ENCODE results near the gene KIFBP. TPM values are rescaled to one million over a fixed set of nuclear protein-coding genes. Genes with fewer than 3 reads are reported as not detected.
"Not testable (repeated sequence)": the region's sequence is repeated elsewhere in the genome, so short reads cannot be mapped to it uniquely, and the experiment has no call there.

The KIFBP gene
- total and polyA plus RNA-seq, 9 donors = 17.9 to 25.7 (median 21.9) TPM

DNA sequence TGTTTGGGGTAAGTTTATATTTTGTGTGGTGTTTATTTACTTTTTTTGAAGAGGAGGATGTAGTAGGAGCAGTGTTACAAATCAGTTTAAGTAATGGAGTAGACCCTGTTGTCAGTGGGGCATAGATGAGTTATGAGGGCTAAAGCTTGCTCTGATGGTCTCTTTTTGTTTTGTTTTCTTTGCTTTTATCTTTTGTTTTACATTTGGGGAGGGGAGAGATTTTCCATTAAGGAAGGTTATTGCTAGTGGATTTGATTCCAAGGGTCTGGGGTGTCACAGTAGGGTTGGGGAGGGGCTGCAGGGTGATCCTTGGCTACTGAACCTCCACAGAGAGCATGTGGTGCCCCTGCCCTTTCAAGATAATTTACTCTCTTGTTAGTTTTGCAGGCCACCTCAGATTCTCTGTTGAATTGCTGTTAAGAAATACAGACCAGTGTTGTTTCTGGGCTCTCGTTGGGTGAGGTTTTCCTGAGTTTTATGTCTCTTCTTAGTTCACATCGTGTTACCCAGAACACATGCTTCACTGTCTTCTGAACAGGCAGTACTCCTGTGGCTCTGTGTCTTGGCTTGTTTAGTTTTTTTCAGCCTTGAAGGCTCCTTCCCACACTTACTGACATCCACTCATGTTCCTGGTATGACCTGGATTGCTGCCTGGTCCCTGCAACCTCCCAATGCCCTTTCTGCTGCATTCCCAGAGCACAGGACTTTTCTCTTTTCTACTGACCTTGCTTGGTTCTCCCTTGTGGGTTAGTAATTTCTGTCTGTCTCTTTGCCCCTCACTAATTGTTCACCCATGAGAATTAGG is 4.2 kb downstream of the KIFBP start:
- Histone ChIP-seq H3K4me3 (ENCODE audit: low read length) (no peak overlapping the region), H3K9me3 (replicated peaks; ENCODE audit: control insufficient read depth, low read depth, low read length) (no peaks in the 10 kb centered on the region), H3K36me3 (ENCODE audit: control insufficient read depth, insufficient read depth, low read length) (peaks cover 12% of the 10 kb centered on the region), H3K27me3 (ENCODE audit: control insufficient read depth, insufficient read depth, low read length) (no peaks in the 10 kb centered on the region), H3K4me1 (ENCODE audit: control insufficient read depth, insufficient read depth, low read length) (peaks cover 10% of the 10 kb centered on the region), H3K27ac (ENCODE audit: low read length) (no peak overlapping the region)
- no CpG with 5 or more reads among the region's 2 CpGs for WGBS (ENCODE audit: insufficient coverage)
- no peak for DNase-seq

DNA sequence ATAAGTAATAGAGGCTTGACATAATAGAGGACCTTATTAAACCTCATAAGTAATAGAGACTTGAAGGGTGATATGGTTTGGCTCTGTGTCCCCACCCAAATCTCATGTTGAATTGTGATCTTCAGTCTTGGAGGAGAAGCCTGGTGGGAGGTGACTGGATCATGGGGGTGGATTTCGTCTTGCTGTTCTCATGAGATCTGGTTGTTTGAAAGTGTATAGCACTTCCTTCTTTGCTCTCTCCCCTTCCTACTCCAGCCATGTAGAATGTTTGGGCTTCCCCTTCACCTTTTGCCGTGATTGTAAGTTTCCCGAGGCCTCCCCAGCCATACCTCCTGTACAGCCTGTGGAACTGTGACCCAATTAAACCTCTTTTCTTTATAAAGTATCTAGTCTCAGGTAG is 8.6 kb downstream of the KIFBP start:
- H3K27ac ChIP-seq (ENCODE audit: low read length) = no peak overlapping the region
- no peak for DNase-seq
- WGBS (ENCODE audit: insufficient coverage) = no CpG with 5 or more reads among the region's 3 CpGs
- no peak overlapping the region for H3K4me3 ChIP-seq (ENCODE audit: low read length)
- no peaks in the 10 kb centered on the region for H3K4me1 ChIP-seq (ENCODE audit: control insufficient read depth, insufficient read depth, low read length)
- H3K9me3 ChIP-seq (replicated peaks; ENCODE audit: control insufficient read depth, low read depth, low read length) = no peaks in the 10 kb centered on the region
- no peaks in the 10 kb centered on the region for H3K27me3 ChIP-seq (ENCODE audit: control insufficient read depth, insufficient read depth, low read length)
- peaks cover 13% of the 10 kb centered on the region for H3K36me3 ChIP-seq (ENCODE audit: control insufficient read depth, insufficient read depth, low read length)

DNA sequence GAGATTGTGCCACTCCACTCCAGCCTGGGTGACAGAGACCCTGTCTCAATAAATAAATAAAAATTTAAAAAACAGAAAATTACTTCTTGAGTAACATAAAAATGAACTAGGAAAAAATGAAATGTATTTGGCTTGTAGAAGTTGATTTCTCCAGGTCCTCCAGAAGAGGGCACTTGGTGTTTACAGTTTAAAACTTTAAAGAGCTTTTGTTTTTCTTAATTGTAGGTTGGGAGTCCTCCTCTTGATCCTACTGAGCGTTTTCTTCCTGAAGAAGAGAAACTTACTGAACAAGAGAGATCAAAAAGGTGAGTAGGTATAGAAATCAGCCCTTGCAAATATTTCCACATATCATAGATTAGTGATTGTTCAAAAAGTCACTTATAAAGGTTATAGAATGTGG is 16.2 kb downstream of the KIFBP start:
- no peak overlapping the region for H3K4me3 ChIP-seq (ENCODE audit: low read length)

DNA sequence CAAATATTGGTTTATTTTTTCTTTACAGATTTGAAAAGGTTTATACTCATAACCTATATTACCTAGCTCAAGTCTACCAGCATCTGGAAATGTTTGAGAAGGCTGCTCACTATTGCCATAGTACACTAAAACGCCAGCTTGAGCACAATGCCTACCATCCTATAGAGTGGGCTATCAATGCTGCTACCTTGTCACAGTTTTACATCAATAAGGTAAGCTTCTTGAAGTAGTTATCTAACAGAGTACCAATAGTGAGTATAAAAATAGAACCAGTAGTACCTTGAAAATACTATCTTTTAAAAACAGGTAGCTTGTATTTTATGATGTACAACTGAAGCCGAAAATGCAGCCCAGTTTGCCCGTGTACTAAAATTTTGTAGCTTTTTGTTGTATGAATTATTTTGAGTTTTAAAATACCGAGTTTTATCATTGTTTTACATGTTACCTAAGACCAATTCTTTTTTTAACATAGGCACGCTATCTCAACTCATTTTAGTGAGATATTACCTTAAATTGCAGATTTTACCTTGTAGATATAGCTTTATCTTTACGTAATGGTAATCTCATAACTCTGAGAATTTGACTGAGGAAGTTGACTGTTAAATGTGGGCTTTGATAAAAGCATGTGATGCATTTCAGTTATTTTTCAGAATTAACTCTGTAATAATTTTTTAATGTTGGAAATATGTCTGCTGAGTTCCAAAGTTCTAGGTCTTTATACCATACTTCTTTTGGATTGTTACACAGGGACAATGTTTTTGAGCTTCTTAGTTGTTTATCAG is 17.3 kb downstream of the KIFBP start:
- H3K4me3 ChIP-seq (ENCODE audit: low read length) = no peak overlapping the region
- H3K36me3 ChIP-seq (ENCODE audit: control insufficient read depth, insufficient read depth, low read length) = peaks cover 31% of the 10 kb centered on the region
- no peaks in the 10 kb centered on the region for H3K27me3 ChIP-seq (ENCODE audit: control insufficient read depth, insufficient read depth, low read length)
- H3K9me3 ChIP-seq (replicated peaks; ENCODE audit: control insufficient read depth, low read depth, low read length) = no peaks in the 10 kb centered on the region
- H3K4me1 ChIP-seq (ENCODE audit: control insufficient read depth, insufficient read depth, low read length) = no peaks in the 10 kb centered on the region
- no peak for DNase-seq
- no CpG with 5 or more reads among the region's 6 CpGs for WGBS (ENCODE audit: insufficient coverage)
- no peak overlapping the region for H3K27ac ChIP-seq (ENCODE audit: low read length)

More for the DNA sequence above, 16.2 kb downstream of the KIFBP start:
- no peaks in the 10 kb centered on the region for H3K9me3 ChIP-seq (replicated peaks; ENCODE audit: control insufficient read depth, low read depth, low read length)
- no CpG with 5 or more reads among the region's 1 CpG for WGBS (ENCODE audit: insufficient coverage)
- peaks cover 29% of the 10 kb centered on the region for H3K36me3 ChIP-seq (ENCODE audit: control insufficient read depth, insufficient read depth, low read length)
- peak; percentile 37 for DNase-seq
- no peaks in the 10 kb centered on the region for H3K27me3 ChIP-seq (ENCODE audit: control insufficient read depth, insufficient read depth, low read length)
- H3K27ac ChIP-seq (ENCODE audit: low read length) = no peak overlapping the region
- no peaks in the 10 kb centered on the region for H3K4me1 ChIP-seq (ENCODE audit: control insufficient read depth, insufficient read depth, low read length)

DNA sequence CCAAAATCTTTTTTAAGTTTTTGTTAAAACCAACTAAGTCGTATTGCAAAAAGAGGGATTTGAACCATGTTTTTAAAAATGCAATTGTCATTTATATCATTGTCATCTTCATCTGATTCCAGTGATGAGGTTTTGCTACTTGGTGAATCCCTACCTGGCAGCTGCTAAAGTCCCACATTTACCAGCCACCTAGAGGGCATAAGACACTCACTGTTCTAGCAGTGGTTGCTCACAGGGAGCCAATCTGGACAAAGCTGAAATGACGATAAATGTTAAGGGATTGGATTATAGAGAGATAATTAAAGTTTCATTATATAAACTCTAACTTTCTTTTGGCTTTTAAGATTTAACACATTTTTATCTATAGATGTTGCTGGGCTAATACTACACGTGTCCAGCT is 18.7 kb downstream of the KIFBP start:
- H3K9me3 ChIP-seq (replicated peaks; ENCODE audit: control insufficient read depth, low read depth, low read length) = no peaks in the 10 kb centered on the region
- H3K36me3 ChIP-seq (ENCODE audit: control insufficient read depth, insufficient read depth, low read length) = peaks cover 30% of the 10 kb centered on the region
- H3K27ac ChIP-seq (ENCODE audit: low read length) = no peak overlapping the region
- no peak for DNase-seq
- H3K4me3 ChIP-seq (ENCODE audit: low read length) = no peak overlapping the region
- no peaks in the 10 kb centered on the region for H3K27me3 ChIP-seq (ENCODE audit: control insufficient read depth, insufficient read depth, low read length)
- no peaks in the 10 kb centered on the region for H3K4me1 ChIP-seq (ENCODE audit: control insufficient read depth, insufficient read depth, low read length)
- no CpG with 5 or more reads among the region's 3 CpGs for WGBS (ENCODE audit: insufficient coverage)

DNA sequence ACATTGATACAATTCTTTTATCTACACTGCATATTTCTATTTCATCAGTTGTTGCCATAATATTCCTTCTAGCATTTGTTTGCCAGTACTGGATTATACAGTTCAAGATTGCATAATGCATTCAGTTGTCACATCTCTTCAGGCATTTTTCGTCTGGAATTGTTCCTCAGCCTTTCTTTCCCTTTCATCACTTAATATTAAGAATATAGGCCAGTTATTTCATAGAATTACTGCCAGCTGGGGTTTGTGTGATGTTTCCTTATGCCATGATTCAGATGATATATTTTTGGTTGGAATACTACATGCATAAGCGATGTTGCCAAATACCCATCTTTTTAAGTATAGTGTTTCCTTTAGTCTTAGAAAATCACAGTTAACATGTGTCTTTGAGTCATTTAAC is 20.8 kb downstream of the KIFBP start:
- no peak for DNase-seq
- no peak overlapping the region for H3K27ac ChIP-seq (ENCODE audit: low read length)
- peaks cover 41% of the 10 kb centered on the region for H3K36me3 ChIP-seq (ENCODE audit: control insufficient read depth, insufficient read depth, low read length)
- H3K9me3 ChIP-seq (replicated peaks; ENCODE audit: control insufficient read depth, low read depth, low read length) = no peaks in the 10 kb centered on the region
- no CpG with 5 or more reads among the region's 2 CpGs for WGBS (ENCODE audit: insufficient coverage)
- H3K27me3 ChIP-seq (ENCODE audit: control insufficient read depth, insufficient read depth, low read length) = no peaks in the 10 kb centered on the region
- no peaks in the 10 kb centered on the region for H3K4me1 ChIP-seq (ENCODE audit: control insufficient read depth, insufficient read depth, low read length)
- H3K4me3 ChIP-seq (ENCODE audit: low read length) = no peak overlapping the region

DNA sequence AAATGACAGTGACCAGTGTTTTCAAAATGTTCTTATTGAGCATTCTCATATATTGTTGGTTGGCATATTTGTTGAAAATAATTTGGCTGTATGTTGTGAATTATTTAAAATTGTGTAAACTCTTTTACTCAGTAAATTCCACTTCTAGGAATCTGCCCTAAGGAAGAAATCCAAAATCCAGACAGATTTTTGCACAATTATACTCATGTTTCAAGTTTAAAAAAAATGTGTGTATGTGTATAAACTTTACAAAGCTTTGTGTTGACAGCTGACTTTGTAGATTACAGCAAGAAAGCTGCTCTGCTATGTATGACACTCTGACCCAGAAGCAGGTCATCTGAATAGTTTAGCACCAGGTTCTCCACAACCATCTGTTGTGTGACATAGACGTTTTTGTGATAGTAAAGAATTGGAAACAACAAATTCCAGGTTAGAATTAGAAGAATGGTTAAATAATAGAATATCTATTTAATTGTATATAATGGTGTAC is 21.6 kb downstream of the KIFBP start:
- DNase-seq = no peak
- Histone ChIP-seq H3K27me3 (ENCODE audit: control insufficient read depth, insufficient read depth, low read length) (no peaks in the 10 kb centered on the region), H3K4me1 (ENCODE audit: control insufficient read depth, insufficient read depth, low read length) (no peaks in the 10 kb centered on the region), H3K4me3 (ENCODE audit: low read length) (no peak overlapping the region), H3K36me3 (ENCODE audit: control insufficient read depth, insufficient read depth, low read length) (peaks cover 42% of the 10 kb centered on the region), H3K27ac (ENCODE audit: low read length) (no peak overlapping the region), H3K9me3 (replicated peaks; ENCODE audit: control insufficient read depth, low read depth, low read length) (no peaks in the 10 kb centered on the region)
- WGBS (ENCODE audit: insufficient coverage) = no CpG with 5 or more reads among the region's 1 CpG

DNA sequence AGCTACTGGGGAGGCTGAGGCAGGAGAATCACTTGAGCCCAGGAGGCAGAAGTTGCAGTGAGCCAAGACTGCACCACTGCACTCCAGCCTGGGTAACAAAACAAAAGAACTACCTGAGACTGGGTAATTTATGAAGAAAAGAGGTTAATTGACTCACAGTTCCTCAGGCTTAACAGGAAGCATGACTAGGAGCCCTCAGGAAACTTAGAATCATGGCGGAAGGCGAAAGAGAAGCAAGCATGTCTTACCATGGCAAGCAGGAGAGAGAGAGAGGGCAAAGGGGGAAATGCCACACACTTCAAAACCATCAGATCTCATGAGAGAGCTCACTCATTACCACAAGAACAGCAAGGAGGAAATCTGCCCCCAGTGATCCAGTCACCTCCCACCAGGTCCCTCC is 24.2 kb downstream of the KIFBP start:
- not testable (repeated sequence) for H3K27me3 ChIP-seq (ENCODE audit: control insufficient read depth, insufficient read depth, low read length); H3K27ac ChIP-seq (ENCODE audit: low read length); H3K9me3 ChIP-seq (replicated peaks; ENCODE audit: control insufficient read depth, low read depth, low read length); H3K4me3 ChIP-seq (ENCODE audit: low read length); H3K4me1 ChIP-seq (ENCODE audit: control insufficient read depth, insufficient read depth, low read length); DNase-seq
- peaks cover 45% of the 10 kb centered on the region for H3K36me3 ChIP-seq (ENCODE audit: control insufficient read depth, insufficient read depth, low read length)
- no CpG with 5 or more reads among the region's 2 CpGs for WGBS (ENCODE audit: insufficient coverage)

DNA sequence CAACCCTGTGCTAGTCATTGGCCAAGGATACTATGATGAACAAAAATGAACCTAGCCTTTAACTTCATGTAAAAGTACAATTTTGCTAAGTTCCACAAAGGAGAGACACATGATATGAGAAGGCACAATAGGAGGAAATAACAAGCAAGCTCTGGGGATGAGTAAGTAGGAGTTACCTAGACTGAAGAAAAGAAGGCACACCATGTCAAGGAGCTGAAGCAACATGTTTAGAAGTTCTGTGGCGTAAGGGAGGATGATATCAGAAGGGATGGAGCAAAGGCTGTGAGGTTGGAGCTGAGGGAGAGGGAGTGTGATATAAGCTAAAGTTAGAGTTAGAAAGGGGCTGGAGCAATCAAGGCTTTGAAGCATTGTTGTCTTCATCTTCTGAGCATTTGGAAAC is 25.6 kb downstream of the KIFBP start:
- Histone ChIP-seq H3K27ac (ENCODE audit: low read length) (no peak overlapping the region), H3K27me3 (ENCODE audit: control insufficient read depth, insufficient read depth, low read length) (no peaks in the 10 kb centered on the region), H3K4me1 (ENCODE audit: control insufficient read depth, insufficient read depth, low read length) (no peaks in the 10 kb centered on the region), H3K4me3 (ENCODE audit: low read length) (no peak overlapping the region), H3K36me3 (ENCODE audit: control insufficient read depth, insufficient read depth, low read length) (peaks cover 40% of the 10 kb centered on the region), H3K9me3 (replicated peaks; ENCODE audit: control insufficient read depth, low read depth, low read length) (no peaks in the 10 kb centered on the region)
- 92% methylated on average over 1 of the region's 1 CpG for WGBS (ENCODE audit: insufficient coverage)
- no peak for DNase-seq

DNA sequence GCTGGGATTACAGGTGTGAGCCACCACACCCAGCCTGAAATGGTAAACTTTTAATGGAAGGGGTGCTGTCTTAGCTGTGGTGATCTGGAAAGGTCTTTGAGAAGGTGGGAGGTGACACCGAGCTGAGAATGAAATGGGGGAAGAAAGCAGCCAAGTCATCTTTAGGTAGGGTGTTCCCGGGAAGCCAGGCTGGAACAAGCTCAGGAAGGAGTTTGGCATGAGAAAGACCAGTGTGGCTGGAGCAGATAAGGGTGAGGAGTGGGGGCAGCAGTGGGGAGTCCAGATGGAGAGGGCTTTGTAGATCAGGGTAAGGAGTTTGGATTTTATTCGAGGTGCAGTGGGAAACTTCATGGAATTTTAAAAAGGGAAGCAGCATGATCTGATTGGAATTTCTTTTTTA is 30.0 kb downstream of the KIFBP start:
- WGBS (ENCODE audit: insufficient coverage) = 93% methylated on average over 2 of the region's 3 CpGs
- DNase-seq = no peak

More for the DNA sequence above, 30.0 kb downstream of the KIFBP start:
- no peaks in the 10 kb centered on the region for H3K4me1 ChIP-seq (ENCODE audit: control insufficient read depth, insufficient read depth, low read length)
- H3K9me3 ChIP-seq (replicated peaks; ENCODE audit: control insufficient read depth, low read depth, low read length) = no peaks in the 10 kb centered on the region
- H3K27me3 ChIP-seq (ENCODE audit: control insufficient read depth, insufficient read depth, low read length) = no peaks in the 10 kb centered on the region
- peaks cover 20% of the 10 kb centered on the region for H3K36me3 ChIP-seq (ENCODE audit: control insufficient read depth, insufficient read depth, low read length)
- no peak overlapping the region for H3K27ac ChIP-seq (ENCODE audit: low read length)
- no peak overlapping the region for H3K4me3 ChIP-seq (ENCODE audit: low read length)
